ENCODE data around the gene PNKP. TPM values are rescaled to one million over a fixed set of nuclear protein-coding genes. Genes with fewer than 3 reads are reported as not detected.

Gene PNKP
- total and polyA plus RNA-seq, 9 of the 15 experiments (the other 6 are each of a cell fraction or from before 2014, with no cell fraction given), result 2.8 to 85.4 (median 25.3) TPM

- TF ChIP-seq SAFB (IDR thresholded peaks at IDR 0.05; ENCODE audit: borderline replicate concordance, low read depth, low read length) (no peak), ZBTB9 (CRISPR knock-in tag; IDR thresholded peaks at IDR 0.05) (0 out of 2 replicates have a peak, but pooled peaks have one; percentile 27), ARID2 (IDR thresholded peaks at IDR 0.05) (no peak), ZNF584 (CRISPR knock-in tag; IDR thresholded peaks at IDR 0.05; ENCODE audit: low read depth) (no peak), ZFP30 (CRISPR knock-in tag; IDR thresholded peaks at IDR 0.05; ENCODE audit: borderline replicate concordance) (no peak), TCF3 (CRISPR knock-in tag; IDR thresholded peaks at IDR 0.05) (no peak), POLR2B (IDR thresholded peaks at IDR 0.05; ENCODE audit: low read depth, partially characterized antibody) (peak; percentile 21), SIRT6 (IDR thresholded peaks at IDR 0.05; ENCODE audit: low read depth, low read length) (no peak), COPS2 (conservative IDR thresholded peaks at IDR 0.05) (no peak), ZNF184 (CRISPR knock-in tag; IDR thresholded peaks at IDR 0.05) (no peak), THRB (CRISPR knock-in tag; conservative IDR thresholded peaks at IDR 0.05) (no peak), MAZ (CRISPR knock-in tag; conservative IDR thresholded peaks at IDR 0.05 in 1 of 2, IDR thresholded peaks at IDR 0.05 in 1 of 2) (peak; percentile 69 to 74), HMGN3 (IDR thresholded peaks at IDR 0.05; ENCODE audit: borderline replicate concordance, extremely low read depth, insufficient read length, low read depth, low read length) (peak; percentile 22), ZNF197 (CRISPR knock-in tag; IDR thresholded peaks at IDR 0.05; ENCODE audit: low read depth) (no peak), SP1 (CRISPR knock-in tag; IDR thresholded peaks at IDR 0.05) (no peak; the same call in 1 of the 2 replicates)
- TF ChIP-seq, protein P1, sequence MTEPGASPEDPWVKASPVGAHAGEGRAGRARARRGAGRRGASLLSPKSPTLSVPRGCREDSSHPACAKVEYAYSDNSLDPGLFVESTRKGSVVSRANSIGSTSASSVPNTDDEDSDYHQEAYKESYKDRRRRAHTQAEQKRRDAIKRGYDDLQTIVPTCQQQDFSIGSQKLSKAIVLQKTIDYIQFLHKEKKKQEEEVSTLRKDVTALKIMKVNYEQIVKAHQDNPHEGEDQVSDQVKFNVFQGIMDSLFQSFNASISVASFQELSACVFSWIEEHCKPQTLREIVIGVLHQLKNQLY (CRISPR knock-in tag; conservative IDR thresholded peaks at IDR 0.05), result 0 out of 4 replicates have a peak, but pooled peaks of 1 of the 2 experiments have one; percentile 38
These were observed 1.7 kb upstream of the PNKP start (continued) for GRCh38 chr19:49869009-49869483.
